Measurements from ENCODE around the gene CBL. TPM values are rescaled to one million over a fixed set of nuclear protein-coding genes. Genes with fewer than 3 reads are reported as not detected.

Gene CBL
- total and polyA plus RNA-seq, 2 donors from 2014 or later = 2.0 to 20.6 TPM

DNA sequence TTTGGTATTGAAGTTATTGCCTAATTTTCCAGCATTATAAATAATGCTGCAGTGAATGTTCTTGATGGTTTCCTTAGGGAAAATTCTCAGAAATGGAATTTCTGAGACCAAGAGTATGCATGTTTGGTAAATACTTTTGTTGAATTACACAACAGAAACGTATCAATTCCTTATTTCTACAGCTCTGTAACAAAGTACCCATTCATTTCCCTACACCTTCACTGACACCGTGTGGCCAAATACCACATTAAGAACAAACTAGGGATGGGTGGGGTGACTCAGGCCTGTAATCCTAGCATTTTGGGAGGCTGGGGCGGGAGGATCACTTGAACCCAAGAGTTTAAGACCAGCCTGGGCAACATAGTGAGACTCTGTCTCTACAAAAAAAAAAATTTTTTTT lies 89.0 kb downstream of the CBL start:
- Histone ChIP-seq H3K9me3 (ENCODE audit: control insufficient read depth in 2 of 3, insufficient read depth in 1 of 3, low read length in 3 of 3) (no peaks in the 10 kb centered on the region), H3K4me3 (ENCODE audit: low read length in 3 of 3) (no peak overlapping the region), H3K27ac (ENCODE audit: low read depth in 2 of 2, low read length in 2 of 2) (no peak overlapping the region), H3K36me3 (ENCODE audit: control insufficient read depth in 2 of 3, insufficient read depth in 3 of 3, low read length in 3 of 3) (peaks cover 2 to 23% (median 15%) of the 10 kb centered on the region in 3 donors), H3K4me1 (ENCODE audit: control insufficient read depth in 2 of 3, insufficient read depth in 2 of 3, low read depth in 1 of 3, low read length in 3 of 3) (no peaks in the 10 kb centered on the region), H3K9ac (ENCODE audit: low read length in 3 of 3) (no peak overlapping the region), H3K27me3 (ENCODE audit: control insufficient read depth, insufficient read depth, low read length) (no peaks in the 10 kb centered on the region)
- intact Hi-C loops (cut with DNase I) = no loop called here
- no peak for FAIRE-seq
- no peak for DNase-seq
- TF ChIP-seq, protein P1, sequence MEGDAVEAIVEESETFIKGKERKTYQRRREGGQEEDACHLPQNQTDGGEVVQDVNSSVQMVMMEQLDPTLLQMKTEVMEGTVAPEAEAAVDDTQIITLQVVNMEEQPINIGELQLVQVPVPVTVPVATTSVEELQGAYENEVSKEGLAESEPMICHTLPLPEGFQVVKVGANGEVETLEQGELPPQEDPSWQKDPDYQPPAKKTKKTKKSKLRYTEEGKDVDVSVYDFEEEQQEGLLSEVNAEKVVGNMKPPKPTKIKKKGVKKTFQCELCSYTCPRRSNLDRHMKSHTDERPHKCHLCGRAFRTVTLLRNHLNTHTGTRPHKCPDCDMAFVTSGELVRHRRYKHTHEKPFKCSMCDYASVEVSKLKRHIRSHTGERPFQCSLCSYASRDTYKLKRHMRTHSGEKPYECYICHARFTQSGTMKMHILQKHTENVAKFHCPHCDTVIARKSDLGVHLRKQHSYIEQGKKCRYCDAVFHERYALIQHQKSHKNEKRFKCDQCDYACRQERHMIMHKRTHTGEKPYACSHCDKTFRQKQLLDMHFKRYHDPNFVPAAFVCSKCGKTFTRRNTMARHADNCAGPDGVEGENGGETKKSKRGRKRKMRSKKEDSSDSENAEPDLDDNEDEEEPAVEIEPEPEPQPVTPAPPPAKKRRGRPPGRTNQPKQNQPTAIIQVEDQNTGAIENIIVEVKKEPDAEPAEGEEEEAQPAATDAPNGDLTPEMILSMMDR (IDR thresholded peaks at IDR 0.05; ENCODE audit: borderline replicate concordance, extremely low read depth, insufficient read depth) = no peak

DNA sequence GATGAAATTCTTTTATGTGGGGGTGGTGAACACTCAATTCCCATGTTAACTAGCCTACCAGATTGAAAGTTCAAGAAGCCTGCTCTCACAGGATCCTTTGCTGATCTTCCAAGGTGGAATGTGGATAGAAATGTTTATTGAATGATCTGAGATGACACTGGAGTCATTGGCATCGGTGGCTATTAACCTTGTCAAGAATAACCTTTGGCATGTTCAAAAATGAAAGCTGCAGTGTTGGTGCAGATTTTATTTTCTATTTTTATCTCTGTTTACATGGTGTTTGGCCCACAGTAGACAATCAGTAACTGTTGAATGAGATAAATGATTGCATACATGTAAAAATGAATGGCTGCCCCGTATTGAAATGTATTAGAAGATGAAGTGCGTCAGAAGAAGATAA lies 91.8 kb downstream of the CBL start:
- H3K27me3 ChIP-seq (ENCODE audit: control insufficient read depth, insufficient read depth, low read length) = no peaks in the 10 kb centered on the region
- FAIRE-seq (no peak), DNase-seq (peak in 1 of 5 donors; percentile 17)
- H3K4me3 ChIP-seq (ENCODE audit: low read length in 3 of 3) = no peak overlapping the region
- TF ChIP-seq, protein P1 (IDR thresholded peaks at IDR 0.05; ENCODE audit: borderline replicate concordance, extremely low read depth, insufficient read depth) = no peak
- no peaks in the 10 kb centered on the region for H3K9me3 ChIP-seq (ENCODE audit: control insufficient read depth in 2 of 3, insufficient read depth in 1 of 3, low read length in 3 of 3)
- no peak overlapping the region for H3K9ac ChIP-seq (ENCODE audit: low read length in 3 of 3)
- no peaks in the 10 kb centered on the region for H3K4me1 ChIP-seq (ENCODE audit: control insufficient read depth in 2 of 3, insufficient read depth in 2 of 3, low read depth in 1 of 3, low read length in 3 of 3)
- H3K36me3 ChIP-seq (ENCODE audit: control insufficient read depth in 2 of 3, insufficient read depth in 3 of 3, low read length in 3 of 3) = peaks cover 2 to 28% (median 25%) of the 10 kb centered on the region in 3 donors
- intact Hi-C loops (cut with DNase I) = no loop called here
- no peak overlapping the region for H3K27ac ChIP-seq (ENCODE audit: low read depth in 2 of 2, low read length in 2 of 2)

DNA sequence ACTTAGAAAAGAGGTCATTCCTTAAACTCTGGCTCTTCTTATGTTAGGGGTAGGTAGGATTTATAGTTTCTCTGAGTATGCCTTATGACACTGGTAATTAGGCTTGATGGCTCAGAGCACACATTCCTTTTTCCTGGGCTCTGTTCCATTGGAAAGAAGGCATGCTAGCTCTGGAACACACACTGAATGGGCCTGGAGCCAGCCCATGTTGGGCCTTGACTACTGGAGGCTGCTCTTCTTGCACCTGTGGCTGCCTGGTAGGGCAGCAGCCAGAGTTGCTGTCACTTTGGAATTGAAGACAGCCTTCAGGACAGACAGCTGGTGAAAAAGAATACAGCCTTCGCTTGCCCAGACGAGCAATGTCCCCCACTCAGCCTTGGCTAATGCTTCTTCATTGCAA lies 92.6 kb downstream of the CBL start:
- no peak overlapping the region for H3K27ac ChIP-seq (ENCODE audit: low read depth in 2 of 2, low read length in 2 of 2)
- TF ChIP-seq, protein P1 (IDR thresholded peaks at IDR 0.05; ENCODE audit: borderline replicate concordance, extremely low read depth, insufficient read depth) = no peak
- peaks cover 6 to 28% (median 25%) of the 10 kb centered on the region in 3 donors for H3K36me3 ChIP-seq (ENCODE audit: control insufficient read depth in 2 of 3, insufficient read depth in 3 of 3, low read length in 3 of 3)
- intact Hi-C loops (cut with DNase I) = no loop called here
- no peaks in the 10 kb centered on the region for H3K27me3 ChIP-seq (ENCODE audit: control insufficient read depth, insufficient read depth, low read length)
- H3K4me3 ChIP-seq (ENCODE audit: low read length in 3 of 3) = no peak overlapping the region
- H3K9me3 ChIP-seq (ENCODE audit: control insufficient read depth in 2 of 3, insufficient read depth in 1 of 3, low read length in 3 of 3) = no peaks in the 10 kb centered on the region
- DNase-seq = no peak
- no peaks in the 10 kb centered on the region for H3K4me1 ChIP-seq (ENCODE audit: control insufficient read depth in 2 of 3, insufficient read depth in 2 of 3, low read depth in 1 of 3, low read length in 3 of 3)
- FAIRE-seq = no peak
- no peak overlapping the region for H3K9ac ChIP-seq (ENCODE audit: low read length in 3 of 3)

DNA sequence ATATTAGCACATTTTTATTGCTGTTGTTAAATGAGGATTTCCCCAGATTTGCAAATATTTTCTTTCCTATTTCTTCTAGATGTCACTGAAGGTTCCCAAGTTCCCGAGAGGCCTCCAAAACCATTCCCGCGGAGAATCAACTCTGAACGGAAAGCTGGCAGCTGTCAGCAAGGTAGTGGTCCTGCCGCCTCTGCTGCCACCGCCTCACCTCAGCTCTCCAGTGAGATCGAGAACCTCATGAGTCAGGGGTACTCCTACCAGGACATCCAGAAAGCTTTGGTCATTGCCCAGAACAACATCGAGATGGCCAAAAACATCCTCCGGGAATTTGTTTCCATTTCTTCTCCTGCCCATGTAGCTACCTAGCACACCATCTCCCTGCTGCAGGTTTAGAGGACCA lies 93.3 kb downstream of the CBL start:
- H3K9ac ChIP-seq (ENCODE audit: low read length in 3 of 3) = no peak overlapping the region
- H3K9me3 ChIP-seq (ENCODE audit: control insufficient read depth in 2 of 3, insufficient read depth in 1 of 3, low read length in 3 of 3) = no peaks in the 10 kb centered on the region
- no peak overlapping the region for H3K27ac ChIP-seq (ENCODE audit: low read depth in 2 of 2, low read length in 2 of 2)
- DNase-seq (no peak), FAIRE-seq (no peak)
- H3K36me3 ChIP-seq (ENCODE audit: control insufficient read depth in 2 of 3, insufficient read depth in 3 of 3, low read length in 3 of 3) = peaks cover 6 to 28% (median 28%) of the 10 kb centered on the region in 3 donors
- H3K27me3 ChIP-seq (ENCODE audit: control insufficient read depth, insufficient read depth, low read length) = no peaks in the 10 kb centered on the region
- intact Hi-C loops (cut with DNase I) = no loop called here
- no peak overlapping the region for H3K4me3 ChIP-seq (ENCODE audit: low read length in 3 of 3)
- TF ChIP-seq, protein P1 (IDR thresholded peaks at IDR 0.05; ENCODE audit: borderline replicate concordance, extremely low read depth, insufficient read depth) = no peak
- H3K4me1 ChIP-seq (ENCODE audit: control insufficient read depth in 2 of 3, insufficient read depth in 2 of 3, low read depth in 1 of 3, low read length in 3 of 3) = no peaks in the 10 kb centered on the region

Measured in kidney (tissue), 14 donors.